OCI-M1 (cell line): ENCODE results near the gene RAD21L1.
A peak's percentile ranks its signal among the peaks of the same experiment; 100 is the strongest.

Experiments
- DNase-seq: peaks from one replicate; lab custom pipeline; 2025; lab: John Stamatoyannopoulos, UW

RAD21L1 gene

DNA sequence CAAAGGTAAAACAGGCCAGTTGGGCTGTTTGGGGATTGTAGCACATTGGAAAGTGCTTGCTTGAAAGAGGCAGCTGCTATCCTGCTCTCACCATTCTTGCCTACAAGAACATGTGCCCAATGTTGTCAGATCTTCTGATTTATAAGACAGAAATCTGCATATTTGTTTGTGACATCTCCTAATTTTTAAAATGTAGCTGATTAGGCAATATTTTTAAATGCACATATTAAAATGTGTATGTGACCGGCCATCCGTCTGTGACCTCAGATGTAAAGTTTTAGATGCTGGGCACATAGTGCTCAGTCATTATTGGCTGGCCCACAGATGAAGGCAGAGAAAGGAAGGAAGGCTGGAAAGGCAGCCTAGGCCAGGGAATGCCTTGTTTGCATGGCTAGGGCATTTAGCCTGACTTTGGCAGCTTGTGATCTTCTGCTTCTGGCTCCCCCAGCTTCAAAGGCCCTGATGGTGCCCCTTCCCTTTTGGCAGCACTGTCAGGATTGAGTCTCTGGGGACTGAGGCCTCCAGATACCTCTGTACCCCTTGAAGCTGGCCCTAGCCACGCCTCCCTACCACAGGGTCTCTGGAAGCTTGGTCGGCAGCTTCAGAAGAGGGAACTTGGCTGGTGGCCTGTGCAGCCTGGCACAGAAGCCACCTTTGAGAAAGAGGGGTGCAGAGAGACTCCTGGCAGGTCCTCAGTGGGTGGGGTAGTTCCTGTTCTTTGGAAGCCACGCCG lies 46.7 kb downstream of the RAD21L1 start:
- DNase-seq = no peak

- DNase-seq = no peak
Observed at GRCh38 chr20:1273366-1273765, 47.5 kb downstream of the RAD21L1 start.

DNA sequence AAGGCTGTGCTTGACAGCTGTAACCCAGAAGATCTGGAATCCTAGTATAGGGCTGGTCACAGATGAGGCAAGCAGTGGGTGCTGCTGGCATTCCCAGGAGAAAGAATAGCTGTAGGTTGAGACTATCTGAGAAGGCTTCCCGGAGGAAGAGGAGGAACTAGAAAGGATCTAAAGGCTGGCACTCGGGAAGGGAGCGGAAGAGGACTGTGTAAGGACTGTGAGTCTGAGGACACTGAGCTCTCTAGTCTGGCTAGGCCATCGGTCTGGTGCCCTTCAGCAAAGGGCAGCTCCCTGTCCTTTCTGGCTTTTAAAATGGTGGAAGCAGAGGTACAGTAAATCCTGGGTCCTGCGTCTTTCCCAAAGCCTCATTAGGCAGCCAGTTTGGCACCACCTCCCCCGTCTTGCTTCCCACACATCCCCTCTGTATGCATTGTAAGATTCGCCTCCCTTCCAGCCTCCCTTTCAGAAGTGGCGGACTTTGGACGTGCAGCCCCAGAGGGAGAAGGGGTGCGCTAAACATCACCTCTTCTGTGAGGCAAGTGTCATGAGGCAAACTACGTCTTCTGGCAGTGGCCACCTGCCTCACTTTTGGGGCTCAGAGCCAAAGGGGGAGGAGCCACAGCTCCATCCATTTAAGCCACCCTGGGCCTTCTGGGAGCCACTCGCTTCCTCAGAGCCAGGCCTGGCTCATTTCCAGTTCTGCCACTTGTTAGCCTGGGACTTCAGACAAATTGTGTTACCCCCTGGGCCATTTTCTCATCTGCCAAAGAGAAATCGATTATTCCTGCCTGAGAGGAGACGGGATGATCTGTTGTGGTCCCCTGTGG lies 48.9 kb downstream of the RAD21L1 start:
- DNase-seq = no peak

GRCh38 chr20:1275919-1276318 lies 50.1 kb downstream of the RAD21L1 start:
- no peak for DNase-seq

GRCh38 chr20:1277529-1278322 lies 51.9 kb downstream of the RAD21L1 start:
- DNase-seq = no peak

DNA sequence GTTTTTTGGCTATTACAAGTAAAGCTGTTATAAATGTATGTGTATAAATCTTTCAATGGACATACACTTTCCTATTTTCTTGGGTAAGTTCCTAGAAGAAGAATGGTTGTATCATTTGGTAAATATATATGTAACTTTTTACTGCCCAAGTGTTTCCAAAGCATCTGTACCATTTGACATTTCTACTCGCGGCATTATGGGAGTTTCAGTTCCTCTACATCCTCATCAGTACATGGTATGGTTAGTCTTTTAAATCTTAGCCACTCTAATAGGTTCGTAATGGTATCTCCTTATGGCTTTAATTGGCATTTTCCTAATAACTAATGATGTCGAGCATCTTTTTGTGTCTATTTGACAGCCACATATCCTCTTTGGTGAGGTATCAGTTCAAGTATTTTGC lies 53.1 kb downstream of the RAD21L1 start:
- no peak for DNase-seq

DNA sequence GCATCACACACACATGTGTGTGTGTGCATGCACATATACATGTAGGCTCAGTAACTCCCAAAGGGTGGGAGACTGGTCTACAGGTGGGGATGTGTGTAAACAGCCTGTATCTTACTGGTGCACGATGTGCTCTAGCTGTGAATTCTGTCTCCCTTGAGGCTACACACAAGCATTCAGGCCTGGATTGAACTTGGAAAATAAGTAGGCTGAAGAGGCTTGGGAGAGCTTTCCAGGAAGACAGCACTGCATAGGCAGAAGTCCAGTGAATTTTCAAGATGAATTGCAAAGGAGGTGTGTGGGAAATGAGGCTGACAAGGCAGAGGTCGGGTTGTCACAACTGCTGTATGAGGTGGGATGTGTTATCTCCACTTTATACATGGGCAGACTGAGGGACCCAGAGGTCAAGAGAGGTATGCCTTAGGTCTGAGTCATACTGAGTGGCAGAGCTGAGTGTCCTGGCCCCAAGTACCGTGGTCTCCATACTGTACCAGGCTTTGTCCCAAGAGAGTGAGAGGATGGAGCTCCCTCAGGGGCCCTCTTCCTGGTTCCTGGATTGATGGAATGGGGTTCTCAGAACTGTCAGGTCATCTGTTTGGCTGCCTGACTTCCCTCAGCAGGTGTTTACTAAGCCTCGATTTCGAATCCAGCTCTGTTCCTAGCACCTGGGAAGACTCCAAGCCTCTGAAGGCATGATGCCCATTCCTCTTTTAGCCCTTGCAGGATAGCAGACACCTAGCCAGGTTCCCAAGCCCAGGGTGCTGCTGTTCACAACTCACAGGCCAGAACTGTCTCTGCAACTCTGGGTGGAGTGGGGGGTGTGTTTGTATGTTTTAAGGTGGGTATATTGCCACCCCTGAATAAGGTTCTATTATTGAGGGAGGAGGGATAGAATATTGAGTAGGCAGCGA lies 54.6 kb downstream of the RAD21L1 start:
- no peak for DNase-seq

- no peak for DNase-seq
Observed at GRCh38 chr20:1281279-1282057, 55.6 kb downstream of the RAD21L1 start.

DNA sequence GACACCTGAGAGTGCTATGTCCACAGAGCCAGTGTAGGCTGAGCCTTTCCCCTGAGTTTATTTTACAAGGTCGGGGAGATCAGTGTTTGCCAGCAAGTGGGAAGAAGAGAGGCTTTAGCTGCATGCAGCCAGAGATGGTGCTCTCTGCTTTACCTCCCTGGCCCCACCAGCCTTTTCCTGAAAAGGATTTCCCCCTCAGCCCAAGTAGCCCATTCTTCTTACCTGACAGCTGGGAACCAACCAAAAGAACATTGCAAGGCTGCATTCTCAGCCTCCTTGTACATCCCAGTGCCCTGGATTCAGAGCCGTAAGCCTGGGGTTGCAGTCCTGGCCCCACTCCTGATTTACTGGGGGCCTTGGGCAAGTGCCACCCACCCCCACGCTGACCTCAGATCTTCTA lies 57.1 kb downstream of the RAD21L1 start:
- no peak for DNase-seq

DNA sequence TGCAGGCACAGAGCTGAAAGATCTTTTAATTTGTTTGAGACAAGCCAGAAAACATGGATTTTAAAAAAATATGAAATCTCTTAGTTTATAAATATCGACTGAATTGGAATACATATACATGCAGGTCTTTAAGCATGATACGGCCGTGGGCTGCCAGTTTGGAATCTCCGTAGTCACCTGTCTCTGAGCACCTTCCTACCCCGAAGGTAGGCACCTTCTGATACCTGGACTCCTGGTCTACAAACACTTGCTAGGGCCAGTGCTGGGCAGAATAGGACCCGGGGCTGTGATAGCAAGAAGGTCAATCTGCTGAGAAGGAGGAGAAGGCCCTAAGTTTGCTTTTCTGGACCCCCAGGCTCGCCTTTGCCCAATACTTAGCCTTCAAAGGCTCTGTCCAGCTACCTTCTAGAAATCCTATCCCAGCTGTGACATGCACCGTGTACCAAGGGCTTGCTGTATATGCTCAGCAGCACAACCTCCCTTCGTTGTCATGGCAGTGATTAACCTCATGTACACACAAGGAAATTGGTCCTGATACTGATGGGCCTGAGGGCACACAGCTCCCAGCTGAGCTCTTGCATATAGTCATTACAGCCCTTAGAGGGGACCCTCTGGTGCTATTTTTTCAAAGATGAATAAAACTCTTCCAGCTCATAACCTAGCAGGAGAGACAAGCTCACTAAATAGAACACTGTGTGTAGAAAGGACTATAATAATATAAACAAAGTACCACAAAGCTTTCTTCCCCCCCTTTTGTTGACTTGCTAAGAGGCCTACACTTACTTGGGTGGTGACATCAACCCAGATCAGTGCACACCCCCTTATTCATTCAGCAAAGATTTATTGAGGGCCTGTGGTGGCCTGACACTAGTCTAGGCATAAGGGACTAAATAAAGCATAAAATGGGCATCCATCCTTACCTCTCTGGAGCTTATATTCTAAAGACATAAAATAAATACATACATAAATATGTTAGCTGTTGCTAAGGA lies 58.0 kb downstream of the RAD21L1 start:
- DNase-seq = no peak

GRCh38 chr20:1286267-1287024 lies 60.6 kb downstream of the RAD21L1 start:
- DNase-seq = no peak

DNA sequence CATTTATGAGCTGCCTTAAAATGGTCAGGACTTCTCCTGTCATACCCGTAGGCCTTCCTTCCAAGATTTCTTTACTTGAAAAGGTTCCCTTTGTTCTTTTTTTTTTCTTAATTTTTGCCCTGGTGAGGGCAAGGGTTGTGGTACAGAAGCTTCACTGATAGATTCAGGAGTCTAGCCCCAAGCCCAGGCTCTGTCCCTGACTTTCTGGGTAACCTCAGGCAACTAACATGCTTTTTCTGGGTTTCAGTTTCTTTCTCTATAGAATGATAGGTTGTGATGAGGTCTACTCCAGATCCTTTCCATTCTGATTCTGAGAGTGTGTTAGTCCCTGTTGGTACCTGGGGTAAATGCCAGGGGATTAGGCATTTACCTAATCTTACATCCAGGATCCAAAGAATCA lies 61.5 kb downstream of the RAD21L1 start:
- DNase-seq = peak; percentile 21

- DNase-seq = no peak
Observed at GRCh38 chr20:1287787-1288569, 62.1 kb downstream of the RAD21L1 start.

- no peak for DNase-seq
Observed at GRCh38 chr20:1291191-1291741, 65.4 kb downstream of the RAD21L1 start.

DNA sequence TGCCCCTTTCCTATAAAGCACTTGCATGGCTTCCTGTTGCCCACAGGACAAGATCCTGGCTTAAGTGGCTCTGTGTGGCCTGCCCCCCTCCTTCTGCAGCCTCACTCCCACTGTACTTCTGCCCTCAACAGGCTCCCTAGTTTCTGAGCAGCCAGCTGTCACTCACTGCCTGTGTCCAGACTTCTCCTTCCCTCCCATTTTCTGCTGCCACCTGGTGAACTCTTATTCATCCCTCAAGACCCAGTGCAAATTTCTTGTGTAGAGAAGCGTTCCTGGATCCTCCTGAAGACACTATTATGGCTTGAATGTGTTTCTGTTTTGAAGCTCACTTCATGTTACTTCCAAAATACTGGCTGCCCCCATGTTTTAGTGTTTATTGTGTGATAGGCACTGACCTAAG lies 66.8 kb downstream of the RAD21L1 start:
- DNase-seq = no peak

GRCh38 chr20:1293641-1294379 lies 68.0 kb downstream of the RAD21L1 start:
- no peak for DNase-seq

- DNase-seq = no peak
Observed at GRCh38 chr20:1294497-1294896, 68.7 kb downstream of the RAD21L1 start.
